Aortic smooth muscle cell (primary cell): Measurements from ENCODE around the gene MPDU1. TPM values are rescaled to one million over a fixed set of nuclear protein-coding genes. Genes with fewer than 3 reads are reported as not detected.

ENCODE experiments used
- total RNA-seq: library from RNA; depleted of rRNA; stranded (reverse); fragments of >200 nt; gene quantifications from 2 replicates; pipeline ENCODE4 v1.2.3, GENCODE V29; 2014

MPDU1 gene
- 41.5 and 57.2 TPM in 2 replicates for total RNA-seq

DNA sequence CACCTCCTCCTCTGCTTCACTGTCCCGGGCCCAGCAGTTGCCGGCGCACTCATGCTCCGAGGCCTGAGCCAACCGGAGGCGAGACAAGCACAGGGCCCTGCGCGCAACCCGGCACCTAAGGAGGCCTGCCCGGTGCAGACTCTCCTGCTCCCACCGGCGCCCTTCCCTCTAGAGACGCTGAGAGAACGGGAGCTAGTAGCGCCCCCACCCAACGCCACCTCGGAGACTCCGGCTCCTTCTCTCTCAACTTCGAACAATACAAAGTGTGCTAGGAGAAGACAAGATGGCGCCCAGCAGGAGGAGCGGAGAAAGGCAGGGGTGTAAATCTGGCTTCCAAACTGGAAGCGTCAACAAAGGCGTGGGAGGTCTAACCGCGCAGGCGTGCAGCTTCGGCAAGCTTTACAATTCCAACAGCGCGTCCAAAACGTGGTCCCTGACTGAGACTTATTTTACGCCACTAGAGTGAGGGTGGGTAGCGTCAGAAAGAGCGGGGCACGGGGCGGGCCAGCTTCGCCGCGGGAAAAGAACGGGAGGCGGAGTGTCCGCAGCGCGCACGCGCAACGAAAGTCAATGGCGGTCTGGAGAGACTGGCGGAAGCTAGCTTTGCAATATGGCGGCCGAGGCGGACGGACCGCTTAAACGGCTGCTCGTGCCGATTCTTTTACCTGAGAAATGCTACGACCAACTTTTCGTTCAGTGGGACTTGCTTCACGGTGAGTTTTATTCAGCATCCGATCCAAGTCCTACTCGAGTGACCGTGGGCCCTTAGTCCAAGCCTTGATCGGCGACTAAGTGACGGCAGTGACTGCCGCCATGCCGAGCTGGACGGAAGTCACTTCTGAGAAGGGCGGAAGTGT is at the start of gene MPDU1:
MPDU1 (plus strand) TSS at position 600 of the 857 bp plus-strand sequence; CDS start at position 611, 11 bp downstream.

DNA sequence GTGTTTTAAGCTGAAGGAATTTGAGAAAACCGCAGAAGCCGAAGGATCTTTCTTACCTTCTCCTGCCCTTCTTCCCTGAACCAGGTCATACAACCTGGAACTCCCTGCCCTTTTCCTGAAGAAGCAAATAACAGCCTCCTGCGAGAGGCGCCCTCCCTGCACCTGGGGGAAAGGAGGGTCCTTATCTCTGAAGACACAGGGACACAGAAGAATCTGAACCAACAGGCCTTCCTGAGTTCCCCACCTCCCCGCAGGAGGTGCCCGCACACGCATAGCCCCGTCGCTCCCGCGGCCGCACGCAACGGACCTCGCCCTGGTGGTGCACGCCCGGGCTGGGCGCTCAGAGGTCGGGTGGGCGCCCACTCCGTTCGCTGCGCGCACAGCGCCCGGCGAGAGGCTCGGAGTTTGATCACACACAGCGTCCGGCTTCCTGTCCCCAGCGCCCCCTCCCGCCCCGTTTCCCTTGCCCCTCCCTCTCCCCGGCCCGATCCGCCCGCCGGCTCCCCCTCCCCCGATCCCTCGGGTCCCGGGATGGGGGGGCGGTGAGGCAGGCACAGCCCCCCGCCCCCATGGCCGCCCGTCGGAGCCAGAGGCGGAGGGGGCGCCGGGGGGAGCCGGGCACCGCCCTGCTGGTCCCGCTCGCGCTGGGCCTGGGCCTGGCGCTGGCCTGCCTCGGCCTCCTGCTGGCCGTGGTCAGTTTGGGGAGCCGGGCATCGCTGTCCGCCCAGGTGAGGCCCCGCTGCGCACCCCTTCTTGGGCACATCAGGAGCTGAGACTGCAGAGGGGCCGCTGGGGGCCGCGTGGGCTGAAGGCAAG is 34.9 kb upstream of the MPDU1 start, which contains the start of gene TNFSF12:
TNFSF12 (plus strand) TSS at position 474 of the 816 bp plus-strand sequence; CDS start at position 570, 96 bp downstream.

DNA sequence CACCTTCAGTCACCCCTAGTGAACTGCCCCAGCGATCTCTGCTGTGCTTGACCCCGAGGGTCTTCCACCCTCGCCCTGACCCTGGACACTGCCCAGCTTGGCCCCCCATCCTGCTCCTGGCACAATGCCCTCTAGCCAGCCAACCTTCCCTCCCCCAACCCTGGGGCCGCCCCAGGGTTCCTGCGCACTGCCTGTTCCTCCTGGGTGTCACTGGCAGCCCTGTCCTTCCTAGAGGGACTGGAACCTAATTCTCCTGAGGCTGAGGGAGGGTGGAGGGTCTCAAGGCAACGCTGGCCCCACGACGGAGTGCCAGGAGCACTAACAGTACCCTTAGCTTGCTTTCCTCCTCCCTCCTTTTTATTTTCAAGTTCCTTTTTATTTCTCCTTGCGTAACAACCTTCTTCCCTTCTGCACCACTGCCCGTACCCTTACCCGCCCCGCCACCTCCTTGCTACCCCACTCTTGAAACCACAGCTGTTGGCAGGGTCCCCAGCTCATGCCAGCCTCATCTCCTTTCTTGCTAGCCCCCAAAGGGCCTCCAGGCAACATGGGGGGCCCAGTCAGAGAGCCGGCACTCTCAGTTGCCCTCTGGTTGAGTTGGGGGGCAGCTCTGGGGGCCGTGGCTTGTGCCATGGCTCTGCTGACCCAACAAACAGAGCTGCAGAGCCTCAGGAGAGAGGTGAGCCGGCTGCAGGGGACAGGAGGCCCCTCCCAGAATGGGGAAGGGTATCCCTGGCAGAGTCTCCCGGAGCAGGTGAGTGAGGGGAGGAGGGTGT is 24.9 kb upstream of the MPDU1 start, which contains the start of gene TNFSF13:
TNFSF13 (plus strand) TSS at position 207 of the 776 bp plus-strand sequence; CDS start at position 497, 290 bp downstream.

DNA sequence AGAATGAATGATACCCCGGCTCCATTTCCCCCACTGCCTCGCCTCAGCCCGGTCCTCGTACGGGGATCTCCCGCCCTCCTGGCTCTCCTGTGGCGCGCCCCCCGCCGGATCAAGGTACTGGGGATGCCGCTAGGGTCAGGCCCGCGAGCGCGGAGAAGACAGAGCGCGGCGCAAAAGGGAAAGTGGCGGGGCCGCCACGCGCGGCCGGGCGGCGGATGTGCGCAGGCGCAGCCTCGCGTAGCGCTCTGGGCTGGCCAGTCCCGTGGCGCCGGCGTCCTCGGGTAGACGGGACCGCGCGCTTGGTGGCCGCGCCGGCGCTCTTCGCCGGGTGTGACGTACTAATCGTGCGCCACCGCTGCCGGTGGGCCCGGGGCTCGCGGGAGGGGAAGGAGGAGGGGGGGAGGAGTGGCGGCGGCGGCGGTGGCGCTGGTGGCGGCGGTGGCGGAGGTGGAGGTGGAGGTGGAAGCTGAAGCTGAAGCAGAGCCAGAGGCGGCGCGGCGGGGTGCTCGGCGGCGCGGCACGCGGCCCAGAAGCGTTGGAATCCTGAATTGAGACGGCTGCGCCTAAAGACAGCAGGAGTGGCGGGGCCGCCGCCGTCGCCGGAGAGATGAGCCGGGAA is 22.0 kb upstream of the MPDU1 start, which contains the start of gene SENP3:
SENP3 (plus strand) TSS at position 331 of the 619 bp plus-strand sequence. CDS start 1,158 bp downstream, outside the sequence.

DNA sequence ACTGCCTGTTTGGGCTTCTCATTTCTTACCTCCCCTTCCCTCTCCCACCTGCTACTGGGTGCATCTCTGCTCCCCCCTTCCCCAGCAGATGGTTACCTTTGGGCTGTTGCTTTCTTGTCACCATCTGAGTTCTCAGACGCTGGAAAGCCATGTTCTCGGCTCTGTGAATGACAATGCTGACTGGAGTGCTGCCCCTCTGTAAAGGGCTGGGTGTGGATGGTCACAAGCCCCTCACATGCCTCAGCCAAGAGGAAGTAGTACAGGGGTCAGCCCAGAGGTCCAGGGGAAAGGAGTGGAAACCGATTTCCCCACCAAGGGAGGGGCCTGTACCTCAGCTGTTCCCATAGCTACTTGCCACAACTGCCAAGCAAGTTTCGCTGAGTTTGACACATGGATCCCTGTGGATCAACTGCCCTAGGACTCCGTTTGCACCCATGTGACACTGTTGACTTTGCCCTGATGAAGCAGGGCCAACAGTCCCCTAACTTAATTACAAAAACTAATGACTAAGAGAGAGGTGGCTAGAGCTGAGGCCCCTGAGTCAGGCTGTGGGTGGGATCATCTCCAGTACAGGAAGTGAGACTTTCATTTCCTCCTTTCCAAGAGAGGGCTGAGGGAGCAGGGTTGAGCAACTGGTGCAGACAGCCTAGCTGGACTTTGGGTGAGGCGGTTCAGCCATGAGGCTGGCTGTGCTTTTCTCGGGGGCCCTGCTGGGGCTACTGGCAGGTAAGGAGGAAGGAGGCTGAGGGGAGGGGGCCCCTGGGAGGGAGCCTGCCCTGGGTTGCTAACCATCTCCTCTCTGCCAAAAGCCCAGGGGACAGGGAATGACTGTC is 4.4 kb upstream of the MPDU1 start, which contains the start of gene CD68:
CD68 (plus strand) TSS at position 638 of the 833 bp plus-strand sequence; CDS start at position 678, 40 bp downstream.

DNA sequence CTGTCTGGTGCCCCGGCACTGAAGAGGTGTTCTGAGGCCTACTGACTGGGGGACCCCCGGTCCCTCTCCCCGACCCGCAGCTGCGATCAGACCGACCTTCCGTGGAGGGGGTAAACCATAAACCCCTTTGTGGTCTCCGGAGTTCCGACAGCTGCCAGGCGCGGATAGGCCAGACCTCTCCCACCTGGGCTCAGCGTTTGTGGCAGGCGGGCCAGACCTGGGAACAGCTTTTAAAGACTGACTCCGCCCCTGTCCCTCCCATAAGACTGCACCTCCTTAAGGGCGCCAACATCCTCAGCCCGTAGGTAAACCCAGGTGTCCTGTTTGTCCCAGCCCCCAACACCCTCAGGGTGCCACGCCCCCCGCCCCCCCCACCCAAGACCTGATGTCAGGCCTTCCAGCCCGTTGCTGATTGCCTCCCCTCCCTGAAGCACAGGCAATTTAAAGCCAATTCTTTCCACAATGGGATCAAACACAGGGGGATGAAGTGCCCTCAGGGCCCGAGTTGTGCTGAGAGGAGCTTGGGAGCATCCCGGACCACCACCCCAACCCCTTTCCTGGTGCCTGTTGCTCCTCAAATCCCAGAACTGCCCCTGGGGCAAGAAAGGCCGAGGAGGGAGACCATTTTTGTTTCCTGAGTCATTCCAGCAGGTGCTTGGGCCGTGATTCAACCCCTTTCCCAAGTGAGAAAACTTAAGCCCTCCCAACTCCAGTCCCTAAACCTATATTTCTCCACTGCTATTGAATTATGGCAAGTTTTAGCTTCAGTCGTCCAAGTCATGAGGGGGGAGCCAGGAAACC is 6.4 kb downstream of the MPDU1 start, which contains the start of gene SOX15:
SOX15 (minus strand) TSS at position 204 of the 801 bp plus-strand sequence. CDS start 418 bp downstream, outside the sequence.

DNA sequence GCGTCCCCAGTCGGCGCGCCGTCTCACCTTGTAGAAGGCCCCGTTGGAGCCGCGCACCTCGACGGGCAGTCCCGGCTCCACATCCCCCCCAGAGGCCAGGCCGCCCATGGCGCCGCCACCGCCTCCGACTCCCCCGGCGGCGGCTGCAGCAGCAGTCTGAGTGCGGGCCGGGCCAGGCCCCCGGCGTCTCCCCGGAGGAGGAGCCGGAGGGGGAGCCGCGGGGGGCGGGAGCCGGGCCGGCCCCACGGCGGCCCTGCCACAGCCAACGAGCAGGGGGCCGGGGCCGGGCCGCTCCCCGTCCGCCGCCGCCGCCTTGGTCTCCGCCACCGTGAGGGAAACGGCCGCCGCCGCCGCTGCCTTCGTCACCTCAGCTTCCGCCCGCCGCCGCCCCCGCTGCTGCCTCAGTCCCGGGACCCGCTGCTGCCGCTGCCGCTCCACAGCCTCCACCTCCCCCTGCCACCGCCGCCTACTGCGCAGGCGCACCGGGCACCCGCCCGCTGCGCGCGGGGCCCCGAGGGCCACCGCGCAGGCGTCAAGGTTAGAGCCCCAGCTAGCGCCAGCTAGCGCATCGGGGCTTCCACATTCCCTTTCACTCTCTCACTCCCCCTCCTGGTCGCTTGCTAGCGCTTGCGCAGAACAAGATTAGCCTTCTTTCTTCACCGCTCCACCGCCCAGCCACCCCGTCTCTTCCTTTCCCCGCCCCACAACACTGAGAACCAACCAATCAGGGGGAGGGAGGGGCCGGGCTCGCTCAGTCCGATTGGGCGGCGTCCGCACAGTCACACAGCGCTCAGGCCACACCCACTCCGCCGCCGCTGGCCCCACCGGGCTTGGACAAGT is 31.0 kb downstream of the MPDU1 start, which contains the start of gene FXR2:
FXR2 (minus strand) TSS at position 473 of the 840 bp plus-strand sequence; CDS start at position 108, 365 bp downstream.

DNA sequence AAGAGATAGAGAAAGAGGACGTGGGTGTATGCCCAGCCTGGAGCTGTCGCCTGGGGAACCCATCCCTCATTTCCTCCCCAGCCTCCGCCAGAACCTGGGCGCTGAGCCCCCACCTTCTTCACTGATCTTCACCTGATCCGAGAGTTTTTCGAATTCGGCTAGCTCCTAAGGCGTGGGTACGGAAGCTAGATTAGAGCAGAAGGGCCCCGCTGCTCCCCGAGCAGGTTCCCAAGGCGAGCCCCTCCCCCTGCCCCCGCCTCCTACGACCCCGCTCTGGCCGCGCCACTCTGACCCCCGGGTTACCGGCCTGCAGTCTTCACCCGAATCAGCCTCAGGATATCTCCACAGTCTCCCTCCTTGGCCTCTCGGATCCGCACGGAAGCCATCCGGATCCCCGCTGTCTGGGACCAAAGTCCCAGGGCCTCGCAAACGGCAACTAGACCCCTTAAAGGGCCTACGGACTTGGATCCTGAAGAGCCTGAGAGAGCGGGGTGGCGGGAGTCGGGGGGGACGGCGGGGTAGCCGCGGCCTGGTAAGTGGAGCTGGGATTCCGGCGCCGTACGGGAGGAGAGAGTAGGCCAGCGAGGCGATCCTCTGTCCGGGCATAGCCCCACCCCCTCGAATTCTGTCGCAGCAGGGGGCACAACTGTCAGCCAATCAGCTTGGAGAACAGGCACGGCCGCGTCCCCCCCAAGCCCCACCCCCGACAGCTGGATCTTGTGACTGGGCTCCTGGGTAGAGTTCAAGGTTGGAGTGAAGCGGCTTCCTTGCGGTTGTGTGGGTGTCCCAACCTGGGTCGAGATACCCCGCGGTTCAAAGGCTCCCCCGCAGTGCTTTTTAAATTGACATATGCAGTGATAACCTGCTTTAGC is 43.8 kb downstream of the MPDU1 start, which contains the start of gene SAT2:
SAT2 (minus strand) TSS at position 572 of the 872 bp plus-strand sequence; CDS start at position 386, 186 bp downstream.

DNA sequence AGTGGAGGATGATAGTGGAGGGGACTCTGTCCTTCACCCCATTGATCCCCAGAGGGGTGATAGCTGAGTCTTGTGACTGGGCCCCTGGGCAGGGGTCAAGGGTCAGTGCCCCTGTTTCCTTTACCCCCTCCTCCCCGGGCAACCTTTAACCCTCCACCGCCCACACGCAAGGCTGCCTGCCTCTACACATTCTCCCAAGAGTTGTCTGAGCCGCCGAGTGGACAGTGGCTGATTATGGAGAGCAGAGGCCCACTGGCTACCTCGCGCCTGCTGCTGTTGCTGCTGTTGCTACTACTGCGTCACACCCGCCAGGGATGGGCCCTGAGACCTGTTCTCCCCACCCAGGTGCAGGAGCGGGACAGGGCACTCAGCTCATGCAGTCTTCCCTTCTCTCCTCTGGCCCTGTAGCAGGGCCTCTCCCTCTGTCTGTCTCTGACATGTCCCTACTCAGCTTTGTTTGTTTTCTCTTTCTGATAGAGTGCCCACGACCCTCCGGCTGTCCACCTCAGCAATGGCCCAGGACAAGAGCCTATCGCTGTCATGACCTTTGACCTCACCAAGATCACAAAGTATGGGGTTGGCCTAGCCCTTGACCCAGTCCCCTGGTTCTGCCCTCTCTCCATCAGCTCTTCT is 46.4 kb downstream of the MPDU1 start, which contains the start of gene SHBG:
SHBG (plus strand) TSS at position 197 of the 633 bp plus-strand sequence; CDS start at position 235, 38 bp downstream.

Other genes starting within 250 kb of the MPDU1 start
- gene ACAP1, start 247.3 kb upstream of the MPDU1 start, total RNA-seq, result 0.56 and 2.2 TPM in 2 replicates
- 5.8 and 5.9 TPM in 2 replicates for gene KCTD11, start 231.7 kb upstream of the MPDU1 start, total RNA-seq
- not detected in 2 replicates for gene TMEM95, start 228.7 kb upstream of the MPDU1 start, total RNA-seq
- gene TNK1, start 202.8 kb upstream of the MPDU1 start, total RNA-seq, result not detected in 2 replicates
- gene PLSCR3, start 189.3 kb upstream of the MPDU1 start, total RNA-seq, result 18.6 and 25.4 TPM in 2 replicates
- 55.4 and 82.8 TPM in 2 replicates for gene TMEM256, start 179.8 kb upstream of the MPDU1 start, total RNA-seq
- gene NLGN2, start 176.0 kb upstream of the MPDU1 start, total RNA-seq, result 2.5 and 6.7 TPM in 2 replicates
- not detected in 2 replicates for gene SPEM1, start 163.5 kb upstream of the MPDU1 start, total RNA-seq
- not detected in 2 replicates for gene SPEM2, start 158.2 kb upstream of the MPDU1 start, total RNA-seq
- not detected in 2 replicates for gene SPEM3, start 155.0 kb upstream of the MPDU1 start, total RNA-seq
- gene TMEM102, start 148.4 kb upstream of the MPDU1 start, total RNA-seq, result 2.4 and 3.2 TPM in 2 replicates
- 0.13 and 0.19 TPM in 2 replicates for gene FGF11, start 144.3 kb upstream of the MPDU1 start, total RNA-seq
- 6.6 and 7.6 TPM in 2 replicates for gene CHRNB1, start 138.8 kb upstream of the MPDU1 start, total RNA-seq
- 18.2 and 23.6 TPM in 2 replicates for gene ZBTB4, start 104.2 kb upstream of the MPDU1 start, total RNA-seq
- not detected in 2 replicates for gene SLC35G6, start 102.4 kb upstream of the MPDU1 start, total RNA-seq
- gene POLR2A, start 99.5 kb upstream of the MPDU1 start, total RNA-seq, result 98.6 and 101 TPM in 2 replicates
- gene TNFSF12, start 34.8 kb upstream of the MPDU1 start, total RNA-seq, result 9.2 and 21.8 TPM in 2 replicates
- 3.4 and 4.1 TPM in 2 replicates for gene TNFSF13, start 25.1 kb upstream of the MPDU1 start, total RNA-seq
- gene SENP3, start 21.9 kb upstream of the MPDU1 start, total RNA-seq, result 55.3 and 71.7 TPM in 2 replicates
- 47.7 and 75.6 TPM in 2 replicates for gene CD68, start 4.2 kb upstream of the MPDU1 start, total RNA-seq
- 0.19 and 0.26 TPM in 2 replicates for gene SOX15, start 6.2 kb downstream of the MPDU1 start, total RNA-seq
- gene FXR2, start 31.0 kb downstream of the MPDU1 start, total RNA-seq, result 45.9 and 56.7 TPM in 2 replicates
- 45.6 and 50.5 TPM in 2 replicates for gene SAT2, start 44.0 kb downstream of the MPDU1 start, total RNA-seq
- gene SHBG, start 46.3 kb downstream of the MPDU1 start, total RNA-seq, result 0.26 and 0.50 TPM in 2 replicates
- under 0.01 TPM in 2 replicates for gene ATP1B2, start 67.1 kb downstream of the MPDU1 start, total RNA-seq
- 14.1 and 19.5 TPM in 2 replicates for gene TP53, start 103.6 kb downstream of the MPDU1 start, total RNA-seq
- 3.3 and 4.9 TPM in 2 replicates for gene WRAP53, start 104.6 kb downstream of the MPDU1 start, total RNA-seq
- gene EFNB3, start 121.3 kb downstream of the MPDU1 start, total RNA-seq, result under 0.01 and 0.12 TPM in 2 replicates
- 0.12 and 0.13 TPM in 2 replicates for gene DNAH2, start 133.9 kb downstream of the MPDU1 start, total RNA-seq